Muscle layer of colon (tissue), 2 donors: ENCODE measurements around the gene TANGO2.

ENCODE experiments used
- H3K27ac ChIP-seq: one replicate; pipeline ENCODE4 v1.7.0; 2013; ENCODE audit warnings: low read depth, mild to moderate bottlenecking, low read length, moderate library complexity
- H3K27me3 ChIP-seq, 2 donors: one replicate each; pipeline ENCODE4 v1.7.0; 2013; ENCODE audit warnings: low read length in 2 of 2, mild to moderate bottlenecking in 2 of 2; ENCODE audit not compliant: insufficient read depth in 2 of 2, control insufficient read depth in 1 of 2
- H3K36me3 ChIP-seq: one replicate; pipeline ENCODE4 v1.7.0; 2013; ENCODE audit warnings: mild to moderate bottlenecking, low read length; ENCODE audit not compliant: insufficient read depth
- H3K4me1 ChIP-seq: one replicate; pipeline ENCODE4 v1.7.0; 2013; ENCODE audit warnings: mild to moderate bottlenecking, low read length; ENCODE audit not compliant: insufficient read depth
- H3K4me3 ChIP-seq, 2 donors: one replicate each; pipeline ENCODE4 v1.7.0; 2013; ENCODE audit warnings: low read length in 2 of 2, low read depth in 1 of 2, mild to moderate bottlenecking in 1 of 2, moderate library complexity in 1 of 2
- H3K9ac ChIP-seq: one replicate; pipeline ENCODE4 v1.7.0; 2013; ENCODE audit warnings: low read length
- H3K9me3 ChIP-seq: one replicate; pipeline ENCODE4 v1.7.0; 2013; ENCODE audit warnings: mild to moderate bottlenecking, low read length
- donor health status: abdominal sarcoma.
- donor health status: Adenocarcinoma of cecum.

The TANGO2 gene

DNA sequence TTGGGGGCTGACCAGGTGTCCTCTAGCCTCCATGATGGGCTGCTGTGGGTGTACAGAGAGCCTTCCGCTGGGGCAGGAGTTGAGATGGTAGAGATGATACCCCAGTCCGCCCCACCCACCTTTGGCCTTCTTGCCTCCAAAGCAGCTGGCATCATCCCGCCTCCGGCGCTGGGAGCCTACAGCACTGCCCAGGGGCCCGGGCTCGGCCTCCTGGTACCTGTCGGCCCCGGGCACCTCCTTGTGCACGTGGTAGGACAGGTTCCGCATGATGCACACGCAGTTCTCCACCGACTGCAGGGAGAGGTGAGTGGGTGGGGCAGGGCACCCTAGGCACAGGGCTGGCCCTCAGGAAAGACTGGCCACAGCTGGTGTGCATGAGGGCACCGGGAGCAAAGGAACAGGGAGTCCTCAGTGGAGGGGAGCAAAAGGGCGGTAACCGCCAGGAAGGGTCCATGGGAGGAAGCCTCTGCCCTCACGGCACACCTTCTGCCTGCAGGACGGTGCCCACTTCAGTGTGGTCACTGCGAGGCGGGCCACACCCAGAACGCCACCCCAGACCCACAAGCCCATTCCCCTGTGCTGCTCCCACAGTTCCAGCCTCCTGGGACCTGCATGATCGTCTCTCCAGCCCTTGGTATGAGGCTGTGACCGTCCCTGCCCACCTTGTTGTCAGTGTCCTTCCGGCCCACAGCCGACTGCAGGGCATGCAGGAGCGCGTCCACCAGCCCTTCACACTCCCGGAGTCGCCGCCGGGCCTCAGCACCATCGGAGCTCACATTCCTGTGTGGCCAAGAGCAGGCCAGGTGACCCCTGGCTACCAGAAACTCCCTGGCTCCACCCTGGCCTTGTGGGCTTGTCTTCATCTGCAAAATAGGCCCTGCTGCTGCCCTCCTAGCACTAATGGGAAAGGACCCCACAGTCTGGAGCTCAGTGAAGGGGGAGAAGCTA, 43.3 kb upstream of the TANGO2 start:
- H3K27me3 ChIP-seq = no peaks in the 10 kb centered on the region
- H3K4me1 ChIP-seq = peaks cover 9% of the 10 kb centered on the region
- no peak overlapping the region for H3K27ac ChIP-seq
- peaks cover 7% of the 10 kb centered on the region for H3K36me3 ChIP-seq
- no peaks in the 10 kb centered on the region for H3K9me3 ChIP-seq
- H3K4me3 ChIP-seq = no peak overlapping the region
- H3K9ac ChIP-seq = no peak overlapping the region

DNA sequence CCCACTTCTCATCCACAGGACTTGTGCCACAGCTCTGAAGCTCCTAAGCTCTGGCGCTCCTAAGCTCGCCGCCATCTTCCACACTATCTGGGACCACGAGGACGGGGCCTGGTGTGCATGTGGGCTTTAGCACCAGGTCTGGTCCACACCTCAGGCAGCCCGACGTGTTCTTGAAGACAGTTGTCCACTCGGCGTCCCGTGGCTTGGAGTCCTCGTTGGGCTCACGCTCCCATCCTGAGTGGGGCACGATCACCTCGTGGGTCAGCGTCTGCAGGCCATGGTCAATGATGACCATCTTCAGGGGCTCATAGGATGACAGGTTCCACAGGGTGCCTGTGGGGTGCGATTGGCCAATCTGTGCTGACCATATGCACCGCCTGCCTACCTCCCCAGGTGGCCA, 42.2 kb upstream of the TANGO2 start:
- H3K36me3 ChIP-seq = no peaks in the 10 kb centered on the region

DNA sequence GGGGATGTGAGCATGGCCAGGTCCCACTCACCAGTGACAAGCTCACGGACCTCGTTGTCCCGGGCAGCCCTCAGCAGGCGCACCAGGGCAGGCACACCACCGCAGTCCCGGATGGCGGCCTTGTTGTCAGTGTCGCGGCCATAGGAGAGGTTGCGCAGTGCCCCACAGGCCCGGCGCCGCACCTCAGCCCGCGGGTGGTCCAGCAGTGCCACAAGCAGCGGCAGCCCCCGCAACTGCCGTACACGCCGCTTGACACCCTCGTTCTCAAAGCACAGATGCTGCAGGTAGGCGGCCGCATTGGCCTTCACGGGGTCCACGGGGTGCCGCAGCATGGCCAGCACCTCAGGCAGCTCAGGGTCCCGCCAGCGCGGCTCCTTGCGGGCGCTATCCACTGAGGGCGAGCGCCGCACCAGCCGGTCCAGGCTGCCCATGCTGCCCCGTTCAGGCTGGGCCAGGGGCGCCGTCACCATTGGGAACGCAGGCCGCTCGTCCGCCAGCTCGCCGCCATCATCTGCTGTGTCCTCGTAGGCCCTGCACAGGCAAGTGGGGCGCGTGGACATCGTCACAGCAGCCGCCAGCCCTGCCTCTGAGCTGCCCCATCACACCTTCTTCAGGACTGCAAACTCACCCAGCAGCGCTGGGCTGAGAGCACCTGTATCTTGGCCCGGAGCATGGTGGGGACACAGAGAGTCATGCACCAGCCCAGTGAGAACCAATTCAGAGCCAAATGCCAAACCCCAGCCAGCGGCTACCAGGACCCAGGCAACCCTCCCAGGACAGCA, 41.0 kb upstream of the TANGO2 start:
- H3K36me3 ChIP-seq = no peaks in the 10 kb centered on the region
- H3K9ac ChIP-seq = no peak overlapping the region
- peaks cover 18% of the 10 kb centered on the region for H3K4me1 ChIP-seq
- H3K4me3 ChIP-seq = no peak overlapping the region
- no peaks in the 10 kb centered on the region for H3K27me3 ChIP-seq
- no peaks in the 10 kb centered on the region for H3K9me3 ChIP-seq
- H3K27ac ChIP-seq = no peak overlapping the region

More for the DNA sequence above, 42.2 kb upstream of the TANGO2 start:
- H3K27me3 ChIP-seq = no peaks in the 10 kb centered on the region
- H3K9me3 ChIP-seq = no peaks in the 10 kb centered on the region
- no peak overlapping the region for H3K27ac ChIP-seq
- H3K4me3 ChIP-seq = no peak overlapping the region
- H3K4me1 ChIP-seq = peaks cover 13% of the 10 kb centered on the region
- no peak overlapping the region for H3K9ac ChIP-seq

DNA sequence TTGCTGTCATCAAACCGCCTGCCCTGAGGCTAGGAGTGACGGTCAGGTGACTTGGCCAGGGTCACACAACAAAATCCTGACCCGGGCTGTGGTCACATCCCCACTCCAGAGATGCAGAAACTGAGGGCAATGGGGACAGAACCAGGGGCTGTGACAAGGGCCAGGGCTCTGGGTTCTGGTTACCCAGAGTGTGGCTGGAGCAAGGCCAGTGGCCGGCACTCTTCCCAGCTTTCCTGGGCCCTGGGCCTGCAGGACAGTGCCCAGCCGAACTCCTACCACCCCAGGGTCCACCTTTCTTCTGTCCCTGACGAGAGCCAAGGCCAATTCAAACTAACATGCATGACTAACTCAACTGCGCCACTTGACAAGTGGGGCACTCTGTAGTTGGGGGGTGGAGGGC, 40.1 kb upstream of the TANGO2 start:
- no peak overlapping the region for H3K4me3 ChIP-seq
- H3K27me3 ChIP-seq = no peaks in the 10 kb centered on the region
- no peaks in the 10 kb centered on the region for H3K9me3 ChIP-seq
- no peaks in the 10 kb centered on the region for H3K36me3 ChIP-seq
- no peak overlapping the region for H3K27ac ChIP-seq
- H3K9ac ChIP-seq = no peak overlapping the region
- peaks cover 16% of the 10 kb centered on the region for H3K4me1 ChIP-seq

DNA sequence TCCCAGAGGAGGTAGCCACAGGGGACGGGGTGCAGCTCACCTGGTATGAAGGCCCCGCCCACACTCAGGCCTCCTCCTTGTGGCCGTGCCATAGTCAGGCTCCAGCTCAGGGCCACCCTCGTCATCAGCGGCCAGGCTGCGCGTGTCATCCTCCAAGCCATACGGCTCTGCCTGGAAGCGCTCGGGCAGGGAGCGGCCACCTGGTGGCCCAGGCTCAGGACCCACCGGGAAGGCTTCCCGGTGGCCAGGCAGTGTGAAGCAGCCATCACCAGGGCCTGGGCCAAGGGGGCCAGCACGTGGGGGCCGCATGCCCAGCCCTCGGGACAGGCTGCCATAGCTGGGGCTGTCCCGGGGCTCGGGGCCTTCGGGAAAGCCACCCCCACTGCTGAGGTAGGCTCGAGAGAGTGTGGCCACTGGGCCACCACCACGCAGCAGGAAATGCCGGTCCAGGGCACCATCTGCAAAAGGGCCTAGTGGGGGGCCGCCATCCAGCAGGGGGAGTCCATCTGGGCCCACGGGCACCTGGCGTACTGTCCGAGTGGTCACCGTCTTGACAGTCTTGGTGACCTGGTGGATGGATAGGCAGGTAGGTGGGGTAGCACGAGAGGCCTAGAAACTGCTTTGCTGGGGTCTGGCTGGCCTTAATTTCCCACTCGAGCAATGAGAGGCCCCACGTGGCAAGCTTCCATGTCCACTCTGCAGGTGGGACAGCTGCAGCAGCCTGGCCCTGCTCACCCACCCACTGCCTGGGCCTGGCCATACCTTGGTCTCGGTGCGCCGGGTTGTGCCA, 39.5 kb upstream of the TANGO2 start:
- Histone ChIP-seq H3K9ac (no peak overlapping the region), H3K4me3 (no peak overlapping the region), H3K36me3 (no peaks in the 10 kb centered on the region), H3K9me3 (no peaks in the 10 kb centered on the region), H3K4me1 (peaks cover 22% of the 10 kb centered on the region), H3K27me3 (no peaks in the 10 kb centered on the region), H3K27ac (no peak overlapping the region)

DNA sequence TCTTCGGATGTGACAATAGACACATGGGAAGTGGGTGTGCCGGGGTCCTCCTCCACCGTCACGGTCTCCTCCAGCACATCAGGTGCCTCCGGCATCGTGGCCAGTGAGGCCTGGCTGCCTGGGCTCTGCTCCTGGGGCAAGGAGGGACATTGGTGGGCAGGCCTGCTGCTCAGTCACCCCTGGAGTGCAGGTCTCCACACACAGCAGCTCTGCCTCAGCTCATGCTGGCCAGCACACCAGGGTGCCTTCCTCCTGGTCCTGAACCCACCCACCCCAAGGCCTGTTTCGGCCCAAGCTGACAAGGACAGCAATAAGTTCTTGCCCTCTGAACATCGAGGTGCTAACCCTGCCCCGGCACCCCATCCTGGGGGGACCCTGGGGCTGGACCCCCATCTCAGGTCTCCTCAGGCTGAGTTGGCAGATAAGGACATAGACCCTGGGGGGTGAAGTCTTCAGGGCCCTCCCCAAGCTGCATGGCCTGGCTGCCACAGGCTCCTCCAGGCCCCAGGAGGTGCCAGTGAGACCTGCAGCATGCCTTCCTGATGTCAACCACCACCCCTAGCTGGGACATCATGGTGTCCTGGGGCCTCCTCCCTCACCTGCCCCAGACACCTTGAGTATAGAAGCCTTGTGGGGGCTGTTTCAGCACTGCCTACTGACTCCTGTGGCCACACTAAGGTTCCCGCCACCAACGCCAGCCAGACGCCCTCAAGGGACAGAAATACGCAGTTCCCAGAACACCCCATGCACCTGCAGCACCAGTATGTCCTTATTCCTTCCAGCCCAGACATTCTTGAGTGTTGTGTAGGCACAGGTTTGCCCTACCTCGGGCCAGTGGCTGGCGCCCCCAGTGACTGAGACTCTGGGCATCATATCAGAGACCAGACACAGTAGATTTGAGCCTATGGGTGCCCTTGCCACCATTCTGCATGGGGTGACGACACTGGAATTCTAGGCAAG, 38.7 kb upstream of the TANGO2 start:
- Histone ChIP-seq H3K4me3 (no peak overlapping the region), H3K27me3 (no peaks in the 10 kb centered on the region), H3K4me1 (peaks cover 22% of the 10 kb centered on the region), H3K36me3 (no peaks in the 10 kb centered on the region), H3K9me3 (no peaks in the 10 kb centered on the region), H3K27ac (no peak overlapping the region), H3K9ac (no peak overlapping the region)

DNA sequence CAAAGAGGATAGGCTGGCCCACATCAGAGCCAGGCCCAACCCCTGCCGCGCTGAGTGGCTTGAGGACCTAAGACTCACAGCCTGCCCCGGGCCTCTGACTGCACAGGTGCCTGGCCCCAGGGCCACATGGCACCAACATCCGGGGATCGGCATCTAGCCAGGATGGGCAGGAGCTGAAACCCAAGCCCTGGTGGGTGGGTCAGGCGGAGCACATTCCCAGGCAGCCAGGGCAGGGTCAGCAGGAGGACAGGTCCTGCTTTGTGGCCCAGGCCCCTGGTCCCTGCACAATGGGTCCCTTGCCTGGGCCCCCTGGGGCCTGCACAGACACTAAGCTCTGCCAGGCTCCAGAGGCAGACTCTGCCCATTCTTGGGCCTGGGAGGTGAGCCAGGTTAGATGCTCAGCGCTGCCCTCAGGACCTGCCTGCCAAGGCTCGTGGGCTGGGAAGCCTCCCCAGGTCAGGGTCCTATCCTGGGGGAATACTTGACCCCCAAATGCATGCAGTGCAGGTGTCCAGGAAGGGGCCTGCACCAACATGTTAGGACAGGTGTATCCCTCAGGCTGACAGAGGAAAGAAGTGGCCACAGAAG, 37.8 kb upstream of the TANGO2 start:
- Histone ChIP-seq H3K27ac (no peak overlapping the region), H3K4me3 (no peak overlapping the region), H3K4me1 (peaks cover 22% of the 10 kb centered on the region), H3K9ac (no peak overlapping the region), H3K36me3 (no peaks in the 10 kb centered on the region), H3K27me3 (no peaks in the 10 kb centered on the region), H3K9me3 (no peaks in the 10 kb centered on the region)

DNA sequence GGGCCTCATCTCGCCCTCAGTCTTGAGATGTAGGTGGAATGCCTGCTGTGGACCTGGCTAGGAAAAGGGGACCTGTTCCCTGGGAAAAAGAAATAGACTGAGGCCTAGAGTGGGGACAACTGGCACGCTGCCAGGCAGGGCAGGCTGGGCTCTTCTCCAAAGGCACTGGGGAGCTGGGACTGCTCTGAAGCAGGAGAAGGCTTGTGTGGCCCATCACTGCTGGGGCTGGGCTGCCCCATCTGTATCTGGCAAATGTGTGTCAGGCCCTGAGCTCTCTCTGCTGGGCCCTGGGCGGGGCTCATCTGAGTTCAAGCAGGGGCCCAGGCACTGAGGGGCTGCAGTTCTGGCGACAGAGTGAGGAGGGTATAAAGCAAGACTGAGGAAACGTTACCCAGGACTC, 37.2 kb upstream of the TANGO2 start:
- H3K27ac ChIP-seq = no peak overlapping the region
- peaks cover 22% of the 10 kb centered on the region for H3K4me1 ChIP-seq
- no peaks in the 10 kb centered on the region for H3K36me3 ChIP-seq
- no peak overlapping the region for H3K9ac ChIP-seq
- no peaks in the 10 kb centered on the region for H3K27me3 ChIP-seq
- no peaks in the 10 kb centered on the region for H3K9me3 ChIP-seq
- no peak overlapping the region for H3K4me3 ChIP-seq

DNA sequence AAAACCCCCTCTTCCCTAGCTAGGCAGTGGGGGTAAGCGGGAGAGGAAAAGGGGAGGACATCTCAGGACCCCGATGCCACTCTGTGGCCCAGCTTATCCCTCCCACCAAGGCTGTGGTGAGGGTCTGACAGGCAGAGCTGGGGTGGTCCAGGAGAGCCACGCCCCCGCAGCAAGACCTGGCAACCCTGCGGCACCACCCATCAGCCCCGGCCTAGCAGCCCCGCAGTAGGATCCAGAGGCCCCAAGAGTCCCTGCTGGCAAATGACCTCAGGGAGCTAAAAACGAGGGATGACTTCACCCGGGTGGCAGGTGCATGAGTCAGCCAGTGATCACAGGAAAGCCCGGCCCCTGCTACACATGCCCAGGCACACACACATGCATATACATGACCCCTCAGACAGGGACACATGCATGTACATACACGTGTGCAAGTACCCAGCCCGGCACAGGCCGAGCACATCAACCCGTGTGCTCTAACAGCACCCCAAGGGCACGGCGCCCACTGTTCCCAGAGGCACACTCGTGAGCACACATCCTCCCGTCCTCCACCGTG, 36.6 kb upstream of the TANGO2 start:
- Histone ChIP-seq H3K27me3 (no peaks in the 10 kb centered on the region), H3K9me3 (no peaks in the 10 kb centered on the region), H3K36me3 (no peaks in the 10 kb centered on the region), H3K4me3 (peak overlapping the region in 1 of 2 donors; percentile 16), H3K4me1 (peaks cover 22% of the 10 kb centered on the region), H3K9ac (no peak overlapping the region), H3K27ac (no peak overlapping the region)
